Nucleus accumbens (tissue), 56 donors: ENCODE data around the gene PSMG3.
A peak's percentile ranks its signal among the peaks of the same experiment; 100 is the strongest.

Experiments
- DNase-seq, 56 donors: peaks; one replicate each; lab custom pipeline; 2025; lab: John Stamatoyannopoulos, UW

Gene PSMG3

DNA sequence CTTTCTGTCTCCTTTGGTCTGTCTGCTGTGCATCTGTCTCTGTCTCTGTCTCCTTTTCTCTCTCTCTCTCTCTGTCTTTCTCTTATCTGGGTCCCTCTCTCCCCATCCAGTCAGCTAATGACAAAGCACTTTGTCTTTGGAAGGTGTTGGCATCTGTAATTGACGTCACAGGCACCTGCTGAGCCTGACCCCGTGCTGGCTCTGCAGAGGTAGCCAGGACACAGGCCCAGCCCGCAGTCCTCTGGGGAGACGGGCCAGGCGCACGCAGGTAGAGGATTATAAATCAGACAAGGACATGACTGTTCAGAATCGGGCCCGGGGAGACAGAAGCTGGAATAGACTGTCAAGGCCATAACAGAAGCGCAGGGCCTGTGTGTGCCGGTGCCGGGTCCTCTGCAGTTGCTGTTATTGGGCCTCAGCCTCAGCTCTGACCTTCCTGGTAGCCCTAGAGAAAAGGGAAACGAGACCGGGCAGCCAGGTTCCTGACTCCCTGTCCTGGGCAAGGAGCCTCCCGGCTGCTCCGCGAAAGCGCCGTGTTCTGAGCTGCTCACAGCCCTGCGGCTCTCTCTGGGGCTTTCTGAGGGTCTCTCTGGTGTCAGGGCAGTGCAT lies 10.7 kb upstream of the PSMG3 start:
- no peak for DNase-seq

DNA sequence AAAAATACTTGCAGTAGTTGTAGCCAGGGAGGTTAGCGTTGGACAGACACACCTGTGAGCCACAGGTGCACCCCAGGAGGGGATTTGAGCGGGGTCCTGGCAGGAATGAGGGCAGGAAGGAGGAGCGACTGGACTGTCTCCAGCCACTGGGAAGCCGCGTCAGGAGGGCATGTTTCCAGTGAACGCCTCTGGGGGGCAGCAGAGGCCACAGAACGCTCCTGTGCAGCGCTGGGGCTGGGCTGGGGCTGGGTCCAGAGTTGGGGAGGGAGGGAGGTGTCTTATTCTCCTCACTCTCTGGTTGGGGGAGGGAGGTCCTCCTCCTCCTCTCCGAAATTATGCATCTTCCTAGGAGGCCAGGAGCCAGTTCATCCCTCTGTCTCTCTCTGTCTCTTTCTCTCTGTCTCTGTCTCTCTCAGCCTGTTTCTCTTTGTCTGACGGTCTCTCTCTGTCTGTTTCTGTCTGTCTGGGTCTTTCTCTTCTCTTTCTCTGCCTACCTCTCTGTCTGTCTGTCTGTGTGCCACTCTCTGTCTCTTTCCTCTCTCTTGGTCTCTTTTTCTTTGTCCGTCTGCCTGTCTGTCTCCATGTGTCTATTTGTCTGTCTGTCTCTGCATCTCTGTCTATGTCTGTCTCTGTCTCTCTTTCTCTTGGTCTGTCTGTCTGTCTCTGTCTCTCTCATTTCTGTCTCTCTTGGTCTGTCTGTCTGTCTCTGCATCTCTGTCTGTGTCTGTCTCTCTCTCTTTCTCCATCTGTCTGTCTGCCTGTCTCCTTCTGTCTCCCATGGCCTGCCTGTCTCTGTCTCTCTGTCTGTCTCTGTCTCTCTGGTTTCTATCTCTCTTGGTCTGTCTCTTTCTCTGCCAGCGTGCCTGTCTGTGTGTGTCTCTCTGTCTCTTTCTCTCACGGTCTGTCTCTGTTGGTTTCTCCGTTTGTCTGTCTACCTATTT lies 9.9 kb upstream of the PSMG3 start:
- DNase-seq = peak in 49 of 56 donors; percentile 8 to 79 (median 46)

DNA sequence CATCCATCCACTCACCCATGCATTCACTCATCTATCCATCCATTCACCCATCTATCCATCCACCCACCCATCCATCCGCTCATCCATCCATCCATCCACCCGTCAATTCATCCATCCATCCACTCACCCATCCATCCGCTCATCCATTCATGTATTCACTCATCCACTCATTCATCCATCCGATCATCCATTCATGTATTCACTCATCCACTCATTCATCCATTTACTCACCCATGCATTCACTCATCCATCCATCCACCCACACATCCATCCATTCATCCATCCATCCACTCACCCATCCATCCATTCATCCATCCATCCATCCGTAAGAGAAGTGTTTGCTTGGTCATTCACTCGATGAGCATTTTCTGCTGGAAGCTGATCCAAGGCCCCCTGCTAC lies 8.7 kb upstream of the PSMG3 start:
- no peak for DNase-seq

DNA sequence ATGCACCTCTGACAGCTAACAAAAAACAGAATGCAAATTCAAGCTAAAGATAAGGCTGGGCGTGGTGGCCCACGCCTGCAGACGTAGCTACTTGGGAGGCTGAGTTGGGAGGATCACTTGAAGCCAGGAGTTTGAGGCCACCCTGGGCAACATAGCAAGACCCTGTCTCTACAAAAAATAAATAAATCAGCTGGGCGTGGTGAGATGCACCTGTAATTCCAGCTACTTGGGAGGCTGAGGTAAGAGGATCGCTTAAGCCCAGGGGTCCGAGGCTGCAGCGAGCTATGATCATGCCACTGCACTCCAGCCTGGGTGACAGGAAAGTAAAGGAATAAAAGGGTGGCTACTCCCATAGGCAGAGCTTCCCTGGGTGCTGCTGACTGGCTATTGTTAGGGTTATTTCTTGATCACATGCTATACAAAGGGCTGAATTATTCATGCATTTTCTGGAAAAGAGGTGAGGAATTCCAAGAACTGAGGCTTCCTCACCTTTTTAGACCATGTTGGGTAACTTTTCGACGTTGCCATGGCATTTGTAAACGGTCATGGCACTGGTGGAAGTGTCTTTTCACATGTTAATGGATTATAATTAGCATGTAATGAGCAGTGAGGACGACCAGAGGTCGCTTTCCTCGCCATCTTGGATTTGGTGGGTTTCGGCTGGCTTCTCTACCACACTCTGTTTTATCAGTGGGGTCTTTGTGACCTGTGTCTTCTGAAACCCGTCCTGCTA lies 6.9 kb upstream of the PSMG3 start:
- no peak for DNase-seq

DNA sequence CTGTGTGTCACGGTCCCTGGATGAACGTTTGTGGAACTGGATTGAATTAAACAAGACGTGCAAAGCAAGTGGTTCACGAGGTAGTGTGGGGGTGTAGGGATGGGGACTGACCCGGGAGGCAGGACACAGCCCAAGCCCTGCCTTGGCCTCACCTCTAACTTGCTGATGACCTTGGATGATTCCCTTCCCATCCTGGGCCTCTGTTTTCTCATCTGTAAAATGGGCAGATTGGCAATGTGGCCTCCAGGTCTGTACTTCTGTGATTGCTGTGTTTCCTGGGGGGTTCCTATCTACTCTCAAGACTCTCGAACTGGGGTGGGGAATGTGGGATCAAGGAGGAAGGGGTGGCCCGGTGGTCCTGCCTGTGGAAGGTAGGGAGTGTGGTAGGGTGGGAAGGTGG lies 6.0 kb upstream of the PSMG3 start:
- DNase-seq = no peak

DNA sequence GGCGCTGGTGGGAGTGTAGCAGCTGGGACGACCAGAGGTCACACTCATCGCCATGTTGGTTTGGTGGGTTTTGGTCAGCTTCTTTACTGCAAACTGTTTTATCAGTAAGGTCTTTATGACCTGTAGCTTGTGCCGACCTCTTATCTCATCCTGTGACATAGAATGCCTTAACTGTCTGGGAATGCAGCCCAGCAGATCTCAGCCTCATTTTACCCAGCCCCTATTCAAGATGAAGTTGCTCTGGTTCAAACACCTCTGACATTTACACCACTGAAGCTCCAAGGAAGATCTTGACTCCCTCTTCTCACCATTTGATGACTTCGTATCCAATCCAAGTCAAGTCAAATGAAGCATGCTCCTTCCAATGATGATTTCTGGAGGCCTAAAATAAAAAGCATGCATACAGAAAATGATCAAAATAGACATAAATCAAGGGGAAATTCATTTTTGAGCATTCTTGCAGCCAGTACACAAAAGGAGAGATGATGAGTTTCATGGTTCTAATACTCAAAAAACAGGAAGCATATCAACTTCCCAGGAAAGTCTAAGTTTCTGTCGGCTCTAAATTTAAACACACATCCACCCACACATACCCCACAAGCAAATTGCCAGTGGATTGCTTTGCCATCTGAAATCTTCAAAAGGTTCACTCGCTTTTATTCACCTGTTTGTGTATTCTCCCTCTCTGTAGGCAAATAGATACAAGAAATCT lies 2.4 kb upstream of the PSMG3 start:
- no peak for DNase-seq

DNA sequence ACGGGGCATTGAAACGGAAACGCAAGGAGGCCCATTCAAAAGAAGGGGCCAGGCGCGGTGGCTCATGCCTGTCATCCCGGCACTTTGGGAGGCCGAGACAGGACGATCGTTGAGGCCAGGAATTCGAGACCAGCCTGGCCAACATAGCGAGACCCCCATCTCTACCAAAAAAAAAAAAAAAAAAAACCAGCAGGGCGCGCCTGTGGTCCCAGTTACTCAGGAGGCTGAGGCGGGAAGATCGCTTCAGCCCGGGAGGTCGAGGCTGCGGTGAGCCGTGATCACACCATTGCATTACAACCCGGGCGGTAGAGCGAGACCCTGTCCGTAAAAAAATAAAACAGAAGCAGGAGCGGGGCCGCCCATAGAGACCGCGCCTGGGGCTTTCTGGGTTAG lies 396 bp downstream of the PSMG3 start:
- DNase-seq = no peak

DNA sequence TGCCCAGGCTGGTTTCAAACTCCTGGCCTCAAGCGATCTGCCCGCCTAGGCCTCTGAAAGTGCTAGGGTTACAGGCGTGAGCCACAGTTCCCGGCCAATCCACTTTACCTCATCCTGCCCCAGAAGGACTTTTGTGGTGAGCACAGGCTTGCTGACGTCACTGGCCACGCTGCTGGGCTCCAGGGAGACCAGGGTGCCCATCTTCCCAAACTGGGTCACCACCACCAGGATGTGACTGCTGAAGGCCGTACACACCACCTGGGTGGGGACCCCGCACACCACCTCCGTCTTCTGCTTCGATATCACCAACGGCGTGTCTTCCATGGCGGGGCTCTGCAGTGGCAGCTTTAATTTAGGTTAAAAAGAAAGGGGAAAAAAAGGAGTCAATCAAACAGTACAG lies 816 bp downstream of the PSMG3 start:
- no peak for DNase-seq

DNA sequence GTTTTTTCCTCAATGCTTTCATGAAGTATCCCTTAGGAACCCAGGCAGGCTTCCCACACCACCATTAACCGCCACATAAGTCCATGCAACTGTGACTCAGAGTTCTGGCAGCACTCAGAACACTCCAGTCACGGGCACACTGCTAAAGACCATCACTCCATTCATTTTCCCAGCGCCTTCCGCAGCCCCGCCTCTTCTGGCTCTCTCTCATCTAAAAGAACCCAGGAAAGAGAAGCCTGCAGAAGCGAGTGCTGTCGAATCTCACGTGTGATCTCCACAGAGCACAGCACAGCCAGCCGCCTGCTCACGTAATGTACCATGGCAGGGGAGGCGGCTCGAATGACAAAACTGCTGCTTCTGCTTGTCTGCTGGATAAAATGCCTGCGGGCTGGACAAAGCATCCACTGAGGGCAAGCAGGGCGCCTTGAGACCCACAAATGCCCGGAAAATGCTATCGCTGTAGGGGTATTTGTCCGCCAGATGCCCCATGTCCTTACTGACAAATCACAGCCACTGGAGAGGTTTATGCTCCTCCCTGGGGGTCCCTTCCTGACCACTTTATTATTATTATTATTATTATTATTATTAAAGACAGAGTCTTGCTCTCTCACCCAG lies 1.8 kb downstream of the PSMG3 start:
- DNase-seq = peak in 1 of 56 donors; percentile 14

DNA sequence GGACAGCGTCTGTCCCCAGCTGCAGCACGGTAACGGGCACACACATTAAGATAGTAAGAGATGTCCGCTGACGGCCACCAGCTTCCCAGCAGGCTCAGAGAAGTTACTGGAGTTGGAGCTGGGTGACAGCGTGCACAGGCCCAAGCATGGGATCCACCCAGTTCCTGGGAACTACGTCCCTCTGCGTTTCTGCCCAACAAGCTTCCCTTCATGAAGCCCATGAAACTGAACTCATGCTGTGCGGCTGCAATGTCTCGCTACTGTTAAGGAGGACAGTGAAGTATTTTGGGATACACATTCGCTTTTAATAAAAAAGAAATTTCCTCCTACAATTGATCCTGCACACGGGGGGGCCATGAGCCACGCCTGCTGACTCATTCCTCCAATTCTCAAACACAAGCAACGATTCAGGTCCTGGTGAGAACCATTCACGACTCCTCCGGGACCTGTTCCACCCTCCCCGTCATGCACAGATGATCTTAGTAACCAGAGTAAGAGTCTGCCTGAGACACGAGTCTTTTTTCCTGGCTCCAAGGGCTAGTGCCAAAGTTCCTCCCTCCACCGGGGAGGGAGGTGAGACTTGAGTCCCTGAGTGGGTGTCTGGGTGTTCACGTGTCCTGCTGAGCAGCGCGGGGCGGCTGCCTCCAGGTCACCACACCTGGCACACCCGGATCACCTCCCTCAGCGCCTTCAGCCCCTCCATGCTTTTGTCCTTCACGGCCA lies 2.6 kb downstream of the PSMG3 start:
- DNase-seq = peak in 27 of 56 donors; percentile 3 to 78 (median 30)

DNA sequence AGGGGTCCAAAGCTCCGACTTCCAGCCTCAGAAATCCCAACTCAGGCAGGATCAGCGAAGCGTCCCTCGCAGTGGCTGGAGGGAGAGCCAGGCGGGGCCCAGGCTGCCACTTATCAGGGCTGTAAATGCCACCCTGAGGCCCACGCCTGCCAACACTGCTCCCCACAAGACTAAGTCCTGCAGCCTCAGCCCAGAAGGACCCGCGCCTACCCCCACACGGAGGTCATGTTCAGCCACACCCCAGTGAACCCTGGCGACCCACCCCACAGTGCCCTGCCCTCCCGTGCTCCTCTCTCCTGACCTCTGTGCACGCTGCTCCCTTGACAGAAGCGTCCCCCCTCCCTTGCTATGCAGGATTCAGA lies 3.2 kb downstream of the PSMG3 start:
- no peak for DNase-seq

DNA sequence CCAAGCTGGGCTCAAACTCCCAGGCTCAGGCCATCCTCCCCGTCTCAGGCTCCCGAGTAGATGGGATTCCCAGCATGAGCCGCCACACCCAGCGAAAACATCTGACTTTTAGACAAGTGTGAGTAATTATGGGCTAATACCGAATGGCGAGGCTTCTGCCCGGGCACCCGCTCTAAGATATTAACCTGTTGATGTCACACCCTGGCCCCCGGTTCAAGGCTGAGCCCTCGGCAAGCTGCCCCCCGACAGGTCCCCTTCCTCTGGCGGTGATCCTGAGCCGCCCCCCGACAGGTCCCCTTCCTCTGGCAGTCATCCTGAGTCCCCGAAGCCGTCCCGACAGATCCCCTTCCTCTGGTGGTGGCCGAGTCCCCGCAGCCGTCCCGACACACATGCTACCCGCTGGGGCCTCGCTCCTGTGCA lies 5.2 kb downstream of the PSMG3 start:
- no peak for DNase-seq

DNA sequence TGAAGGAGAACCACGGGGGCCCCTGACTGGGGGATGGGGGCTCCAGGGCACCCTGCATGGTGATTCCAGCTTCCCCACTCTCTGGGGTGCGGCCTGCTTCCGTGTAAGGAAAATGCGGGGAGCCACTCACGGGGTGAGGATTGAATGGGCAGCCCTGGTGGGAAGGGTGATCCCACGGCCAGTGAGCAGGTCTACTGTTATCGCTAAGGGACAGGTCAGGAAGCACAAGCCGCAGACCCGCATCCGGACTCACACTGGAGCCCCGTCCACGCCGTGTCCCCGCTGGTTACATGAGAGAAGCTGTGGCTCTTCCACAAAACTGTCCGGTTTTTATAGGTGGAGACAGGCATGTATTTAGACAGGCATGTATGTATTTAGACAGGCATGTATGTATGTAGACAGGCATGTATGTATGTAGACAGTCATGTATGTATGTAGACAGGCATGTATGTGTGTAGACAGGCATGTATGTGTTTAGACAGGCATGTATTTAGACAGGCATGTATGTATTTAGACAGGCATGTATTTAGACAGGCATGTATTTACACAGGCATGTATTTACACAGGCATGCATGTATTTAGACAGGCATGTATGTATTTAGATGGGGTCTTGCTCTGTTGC lies 5.7 kb downstream of the PSMG3 start:
- DNase-seq = no peak

DNA sequence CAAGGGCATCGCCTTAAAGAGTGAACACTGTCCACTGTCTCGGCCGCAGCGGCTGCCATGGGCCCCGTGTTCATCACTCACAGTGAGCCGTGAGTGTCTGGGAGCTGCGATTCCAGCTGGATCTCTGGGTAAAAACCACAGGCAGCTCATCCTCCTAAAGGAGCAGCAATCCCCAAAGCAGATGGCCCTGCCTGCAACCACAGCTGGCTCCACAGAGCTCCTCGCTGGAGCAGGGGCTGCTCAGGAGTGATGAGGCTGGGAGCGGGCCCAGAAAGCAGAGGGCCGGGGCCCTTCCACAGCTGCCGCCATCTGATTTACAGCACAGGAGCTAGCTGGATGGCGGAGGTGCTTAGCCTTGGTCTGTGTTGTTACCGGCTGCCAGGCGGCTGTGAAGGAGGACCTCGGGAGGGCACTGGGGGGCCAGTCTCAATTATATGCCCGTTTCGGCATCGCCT lies 7.2 kb downstream of the PSMG3 start:
- DNase-seq = no peak

DNA sequence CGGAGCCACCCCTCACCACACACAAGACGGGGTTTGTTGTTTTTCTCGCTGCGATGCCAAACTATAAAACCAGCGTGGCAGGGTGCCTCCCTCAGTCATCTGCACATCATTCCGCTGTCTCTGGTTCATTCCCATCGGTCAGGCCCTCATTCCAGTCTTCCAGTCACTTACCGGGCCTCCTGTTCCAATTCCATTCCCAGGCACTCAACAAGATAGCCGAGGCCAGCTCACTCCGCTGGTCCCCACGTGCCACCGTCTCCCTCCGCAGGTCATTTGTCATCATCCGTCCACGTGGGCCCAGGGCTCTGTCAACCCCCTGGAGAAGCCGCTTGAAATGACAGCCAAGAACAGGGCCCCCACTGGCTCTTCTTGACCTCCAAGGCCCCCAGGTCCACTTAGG lies 7.7 kb downstream of the PSMG3 start:
- no peak for DNase-seq

DNA sequence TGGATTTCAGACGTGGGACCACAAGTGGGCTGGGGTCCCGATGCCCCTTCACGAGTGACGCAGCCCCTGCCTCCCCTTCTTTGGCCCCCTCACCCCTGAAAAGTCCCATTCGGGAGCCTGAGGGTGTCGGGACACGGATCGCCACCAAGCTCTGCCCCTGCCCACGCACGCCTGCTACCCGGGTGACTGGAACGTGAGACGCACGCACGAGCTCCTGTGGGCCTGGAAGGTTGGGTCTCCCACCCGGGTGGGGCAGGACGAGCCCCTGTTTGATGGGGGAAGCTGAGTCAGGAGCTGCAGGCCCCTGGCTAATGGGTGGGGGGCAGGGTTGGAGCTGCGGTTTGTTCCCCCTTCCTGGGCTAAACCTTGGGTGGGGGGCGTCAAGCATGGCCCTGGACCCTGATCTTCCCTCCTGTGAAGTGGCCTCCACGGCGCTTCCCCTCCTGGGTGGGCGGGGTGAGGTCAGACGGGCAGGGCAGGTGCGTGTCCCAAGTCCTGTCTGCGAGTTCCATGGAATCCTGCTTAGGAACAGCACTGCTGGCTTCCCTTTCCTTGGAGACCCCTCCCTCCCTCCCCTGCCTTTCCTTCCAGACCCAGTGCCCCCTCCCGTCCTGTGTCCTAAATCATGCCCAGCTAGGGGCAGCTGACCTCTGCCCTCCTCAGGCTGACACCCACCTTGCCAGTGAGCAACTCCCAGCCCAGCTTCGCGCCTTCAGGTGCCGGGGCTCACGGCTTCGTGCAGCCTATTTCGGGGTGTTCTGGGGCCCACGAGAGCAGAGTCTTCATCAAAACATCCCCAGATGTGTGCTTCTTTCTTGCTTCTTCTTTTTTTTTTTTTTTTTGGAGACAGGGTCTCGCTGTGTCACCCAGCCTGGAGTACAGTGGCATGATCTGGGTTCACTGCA lies 8.5 kb downstream of the PSMG3 start:
- DNase-seq = no peak

DNA sequence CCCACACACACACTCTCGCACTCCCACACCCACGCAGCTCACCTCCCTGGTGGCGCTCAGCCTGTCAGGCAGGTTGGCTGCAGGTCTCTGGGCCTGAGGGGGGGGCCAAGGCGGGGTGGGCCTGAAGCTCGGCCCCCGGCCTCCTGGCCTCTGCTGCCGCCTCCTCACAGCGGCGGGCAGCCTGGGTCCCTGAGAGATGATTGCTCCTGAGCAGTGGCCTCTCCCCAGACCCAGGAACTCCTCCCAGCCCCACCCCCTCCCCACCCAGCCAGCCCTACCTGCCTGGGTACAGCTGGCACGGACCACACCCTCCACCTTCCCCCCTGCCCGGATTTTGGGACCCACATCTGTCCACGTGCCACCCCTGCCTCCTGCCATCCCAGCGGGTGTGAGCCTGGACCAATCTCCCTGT lies 9.2 kb downstream of the PSMG3 start:
- no peak for DNase-seq
